Nephron progenitor cell (in vitro differentiated cells): ENCODE measurements around the gene ERCC2.

Source experiments
- DNase-seq: peaks from one replicate; pipeline ENCODE4 v3.0.0; 2021
- H3K27ac Mint-ChIP-seq: 2 replicates; pipeline ENCODE4 v1.8.0; 2021; ENCODE audit warnings: mild to moderate bottlenecking, moderate library complexity, mixed read lengths
- H3K27me3 Mint-ChIP-seq: 2 replicates; pipeline ENCODE4 v1.8.0; 2021; ENCODE audit warnings: mild to moderate bottlenecking, low read depth, mixed read lengths; ENCODE audit not compliant: poor library complexity
- H3K36me3 Mint-ChIP-seq: 2 replicates; pipeline ENCODE4 v1.8.0; 2021; ENCODE audit warnings: low read depth, mixed read lengths
- H3K4me1 Mint-ChIP-seq: 2 replicates; pipeline ENCODE4 v1.8.0; 2021; ENCODE audit warnings: mixed read lengths
- H3K4me3 Mint-ChIP-seq: 2 replicates; pipeline ENCODE4 v1.8.0; 2021; ENCODE audit warnings: mild to moderate bottlenecking, moderate library complexity, mixed read lengths
- H3K9me3 Mint-ChIP-seq: 2 replicates; pipeline ENCODE4 v1.8.0; 2021; ENCODE audit warnings: mild to moderate bottlenecking, moderate library complexity, mixed read lengths
- CTCF ChIP-seq: fragments of 200-600 bp; sonication (generic); IDR thresholded peaks from 2 replicates; pipeline ENCODE4 v1.5.0; 2021; ENCODE audit warnings: antibody characterized with exemption

Gene ERCC2

GRCh38 chr19:45349430-45349941 lies 20.9 kb downstream of the ERCC2 start:
- TF ChIP-seq CTCF, result no peak
- no peaks in the 10 kb centered on the region for H3K4me1 Mint-ChIP-seq
- peaks cover 16% of the 10 kb centered on the region for H3K27me3 Mint-ChIP-seq
- no peak overlapping the region for H3K27ac Mint-ChIP-seq
- DNase-seq, result no peak
- no peaks in the 10 kb centered on the region for H3K9me3 Mint-ChIP-seq
- no peak overlapping the region for H3K4me3 Mint-ChIP-seq
- peaks cover 7% of the 10 kb centered on the region for H3K36me3 Mint-ChIP-seq

DNA sequence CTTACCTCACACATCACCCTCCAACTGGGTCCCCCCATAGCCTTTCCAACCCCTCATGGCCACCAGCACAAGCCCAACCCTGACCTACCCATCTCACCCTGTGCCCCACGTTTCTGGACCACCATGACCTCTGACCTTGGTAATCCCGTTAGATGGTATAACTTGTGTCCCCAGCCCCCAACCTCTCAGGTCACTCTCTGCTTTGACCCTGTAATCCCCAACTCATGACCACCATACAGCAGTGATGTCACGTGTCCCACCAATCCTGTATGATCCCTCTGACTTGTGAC lies 21.3 kb downstream of the ERCC2 start:
- no peak overlapping the region for H3K4me3 Mint-ChIP-seq
- no peak for DNase-seq
- H3K27me3 Mint-ChIP-seq, result peaks cover 16% of the 10 kb centered on the region
- TF ChIP-seq CTCF, result no peak
- H3K4me1 Mint-ChIP-seq, result no peaks in the 10 kb centered on the region
- H3K27ac Mint-ChIP-seq, result no peak overlapping the region
- H3K36me3 Mint-ChIP-seq, result peaks cover 7% of the 10 kb centered on the region
- no peaks in the 10 kb centered on the region for H3K9me3 Mint-ChIP-seq

- no peaks in the 10 kb centered on the region for H3K4me1 Mint-ChIP-seq
- no peak overlapping the region for H3K27ac Mint-ChIP-seq
- peaks cover 5% of the 10 kb centered on the region for H3K36me3 Mint-ChIP-seq
- peaks cover 16% of the 10 kb centered on the region for H3K27me3 Mint-ChIP-seq
- DNase-seq, result no peak
- TF ChIP-seq CTCF, result no peak
- no peak overlapping the region for H3K4me3 Mint-ChIP-seq
- no peaks in the 10 kb centered on the region for H3K9me3 Mint-ChIP-seq
Observed at GRCh38 chr19:45348367-45349125, 21.8 kb downstream of the ERCC2 start.

DNA sequence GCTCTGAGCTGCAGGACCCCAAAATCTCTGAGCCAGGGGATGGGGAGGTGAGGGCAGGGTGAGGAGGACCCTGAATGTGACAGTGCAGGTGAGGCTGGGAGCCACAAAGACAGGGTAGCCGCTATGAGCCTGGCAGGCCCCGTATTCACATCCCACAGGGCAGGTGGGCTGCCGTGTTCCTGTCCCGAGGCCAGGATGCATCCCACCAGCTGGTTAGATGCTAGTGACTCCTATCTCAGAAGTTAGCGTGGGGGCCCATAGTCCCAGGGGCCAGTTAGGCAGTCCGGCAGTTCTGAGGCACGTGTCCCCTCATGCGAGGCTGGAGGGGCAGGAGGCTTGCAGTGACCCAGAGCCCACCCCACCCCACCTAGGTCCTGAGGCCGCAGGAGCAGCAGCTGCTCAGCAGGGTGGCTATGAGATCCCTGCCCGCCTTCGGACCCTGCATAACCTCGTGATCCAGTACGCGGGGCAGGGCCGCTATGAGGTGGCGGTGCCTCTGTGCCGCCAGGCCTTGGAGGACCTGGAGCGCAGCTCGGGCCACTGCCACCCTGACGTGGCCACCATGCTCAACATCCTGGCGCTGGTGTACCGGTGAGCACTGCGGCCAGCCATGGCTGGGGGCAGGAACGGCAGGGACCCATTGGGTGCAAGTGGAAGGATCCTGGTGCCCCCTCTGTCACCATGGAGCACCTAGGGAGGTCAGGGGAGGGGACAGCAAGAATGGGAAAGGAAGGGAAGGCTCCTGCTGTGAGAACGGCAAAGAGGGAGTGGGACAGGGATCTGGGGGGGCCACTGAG lies 22.6 kb downstream of the ERCC2 start:
- Mint-ChIP-seq H3K4me3 (no peak overlapping the region), H3K4me1 (no peaks in the 10 kb centered on the region), H3K36me3 (no peaks in the 10 kb centered on the region), H3K27ac (no peak overlapping the region), H3K27me3 (peaks cover 16% of the 10 kb centered on the region), H3K9me3 (no peaks in the 10 kb centered on the region)
- no peak for TF ChIP-seq CTCF
- DNase-seq, result no peak

DNA sequence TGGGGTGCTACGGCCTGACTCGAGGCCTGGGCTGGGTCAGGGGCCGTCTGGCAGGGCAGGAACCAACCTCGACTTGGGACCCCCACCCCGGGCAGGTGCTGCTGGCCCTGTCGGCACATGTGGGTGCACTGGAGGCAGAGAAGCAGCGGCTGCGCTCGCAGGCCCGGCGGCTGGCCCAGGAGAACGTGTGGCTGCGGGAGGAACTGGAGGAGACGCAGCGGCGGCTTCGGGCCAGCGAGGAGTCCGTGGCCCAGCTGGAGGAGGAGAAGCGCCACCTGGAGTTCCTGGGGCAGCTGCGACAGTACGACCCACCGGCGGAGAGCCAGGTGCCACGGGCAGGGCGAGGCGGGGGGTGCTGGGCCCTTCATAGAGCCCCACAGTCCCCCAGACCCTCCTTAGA lies 23.9 kb downstream of the ERCC2 start:
- no peaks in the 10 kb centered on the region for H3K4me1 Mint-ChIP-seq
- no peak overlapping the region for H3K27ac Mint-ChIP-seq
- H3K4me3 Mint-ChIP-seq, result no peak overlapping the region
- no peaks in the 10 kb centered on the region for H3K9me3 Mint-ChIP-seq
- no peaks in the 10 kb centered on the region for H3K36me3 Mint-ChIP-seq
- TF ChIP-seq CTCF, result no peak
- no peak for DNase-seq
- peaks cover 16% of the 10 kb centered on the region for H3K27me3 Mint-ChIP-seq
